HEK293T (cell line): ENCODE data around the gene ACKR3.

Experiments used
- BHLHE40 ChIP-seq: fragments of 450-650 bp; IDR thresholded peaks from 2 replicates; pipeline ENCODE4 v1.6.1; 2016; ENCODE audit warnings: mild to moderate bottlenecking, moderate library complexity, borderline replicate concordance
- ELF4 ChIP-seq: fragments of 450-650 bp; IDR thresholded peaks from 2 replicates; pipeline ENCODE4 v1.6.1; 2017; ENCODE audit warnings: antibody characterized with exemption
- FOXA1 ChIP-seq: fragments of 450-650 bp; IDR thresholded peaks from 2 replicates; pipeline ENCODE4 v1.6.1; 2016; ENCODE audit warnings: mild to moderate bottlenecking
- FOXK2 ChIP-seq: fragments of 450-650 bp; IDR thresholded peaks from 2 replicates; pipeline ENCODE4 v1.6.1; 2016; ENCODE audit warnings: mild to moderate bottlenecking
- FOXM1 ChIP-seq: fragments of 450-650 bp; IDR thresholded peaks from 2 replicates; pipeline ENCODE4 v1.6.1; 2017; ENCODE audit warnings: mild to moderate bottlenecking, borderline replicate concordance
- HDGF ChIP-seq: fragments of 450-650 bp; IDR thresholded peaks from 2 replicates; pipeline ENCODE4 v1.6.1; 2017; ENCODE audit warnings: antibody characterized with exemption, borderline replicate concordance
- L3MBTL2 ChIP-seq: fragments of 450-650 bp; conservative IDR thresholded peaks from 2 replicates; pipeline ENCODE4 v1.6.1; 2016; ENCODE audit warnings: mild to moderate bottlenecking
- SP1 ChIP-seq: fragments of 450-650 bp; IDR thresholded peaks from 2 replicates; pipeline ENCODE4 v1.6.1; 2017
- SUZ12 ChIP-seq: fragments of 450-650 bp; IDR thresholded peaks from 2 replicates; pipeline ENCODE4 v1.6.1; 2016; ENCODE audit warnings: mild to moderate bottlenecking
- TARDBP ChIP-seq: fragments of 450-650 bp; IDR thresholded peaks from 2 replicates; pipeline ENCODE4 v1.6.1; 2016
- ZNF384 ChIP-seq: fragments of 450-650 bp; IDR thresholded peaks from 2 replicates; pipeline ENCODE4 v1.6.1; 2016

DNA sequence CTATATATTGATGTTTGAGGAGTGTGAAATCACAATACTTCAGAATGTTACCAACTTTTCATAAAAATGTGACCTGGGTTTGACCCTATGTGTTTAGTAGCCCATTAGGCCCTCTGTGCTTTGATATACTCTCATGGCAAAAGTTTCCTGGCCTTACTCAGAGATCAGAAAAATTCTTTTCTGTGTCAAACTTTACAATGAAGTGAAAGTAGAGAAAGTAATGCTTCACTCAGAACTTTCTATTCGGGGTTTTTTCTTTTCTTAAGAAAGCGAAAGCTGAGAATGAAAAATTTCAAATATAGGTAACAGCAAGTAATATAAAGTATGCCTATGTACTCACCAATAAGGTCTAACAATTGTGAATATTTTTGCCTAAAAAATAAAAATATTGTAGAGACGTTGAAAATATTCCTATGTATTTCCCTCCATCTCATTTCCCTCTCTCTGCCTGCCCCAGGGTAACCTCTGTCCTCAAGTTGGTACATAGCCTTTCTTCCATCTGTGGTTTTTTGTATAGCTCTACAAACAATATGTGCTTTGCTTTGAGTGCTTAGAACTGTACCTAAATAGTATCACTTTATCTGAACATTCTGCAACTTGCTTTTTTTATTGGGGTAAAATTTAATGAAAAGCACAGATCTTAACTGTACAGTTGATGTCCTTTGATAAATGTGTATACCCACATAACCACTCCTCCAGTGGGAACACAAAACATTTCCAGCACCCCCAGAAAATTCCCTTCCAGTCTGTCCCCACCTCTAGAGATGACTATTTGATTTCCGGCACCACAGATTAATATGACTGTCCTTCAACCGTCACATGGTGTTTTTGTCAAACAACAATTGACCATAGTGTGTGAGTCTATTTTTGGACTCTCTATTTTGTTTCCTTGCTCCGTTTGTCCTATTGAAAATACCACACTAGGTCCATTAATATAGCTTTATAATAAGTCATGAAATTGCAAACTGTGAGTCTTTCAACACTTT lies 10.3 kb upstream of the ACKR3 start:
- no peak for TF ChIP-seq ZNF384
- no peak for TF ChIP-seq L3MBTL2
- no peak for TF ChIP-seq FOXK2
- no peak for TF ChIP-seq HDGF
- no peak for TF ChIP-seq SP1
- TF ChIP-seq FOXM1: no peak
- TF ChIP-seq TARDBP: no peak
- TF ChIP-seq FOXA1: no peak
- no peak for TF ChIP-seq BHLHE40
- no peak for TF ChIP-seq ELF4
- TF ChIP-seq SUZ12: no peak
